ENCODE results near the gene ATP6AP1.

The ATP6AP1 gene

GRCh38 chrX:154466907-154467306 lies 38.4 kb downstream of the ATP6AP1 start:
- Histone ChIP-seq H3K4me3 (ENCODE audit: low read depth in 1 of 2, low read length in 1 of 2) (no peak overlapping the region), H3K4me1 (ENCODE audit: control insufficient read depth in 1 of 2, insufficient read depth in 1 of 2, low read depth in 1 of 2, low read length in 1 of 2) (no peaks in the 10 kb centered on the region), H3K9me3 (no peaks in the 10 kb centered on the region), H3K27me3 (no peaks in the 10 kb centered on the region), H3K36me3 (no peaks in the 10 kb centered on the region), H3K27ac (no peak overlapping the region)
- no peak for TF ChIP-seq CTCF (IDR thresholded peaks at IDR 0.05)

GRCh38 chrX:154467556-154467955 lies 39.1 kb downstream of the ATP6AP1 start:
- Histone ChIP-seq H3K4me3 (ENCODE audit: low read depth in 1 of 2, low read length in 1 of 2) (no peak overlapping the region), H3K9me3 (no peaks in the 10 kb centered on the region), H3K4me1 (ENCODE audit: control insufficient read depth in 1 of 2, insufficient read depth in 1 of 2, low read depth in 1 of 2, low read length in 1 of 2) (no peaks in the 10 kb centered on the region), H3K36me3 (no peaks in the 10 kb centered on the region), H3K27me3 (no peaks in the 10 kb centered on the region), H3K27ac (no peak overlapping the region)
- no peak for TF ChIP-seq CTCF (IDR thresholded peaks at IDR 0.05)

GRCh38 chrX:154468217-154468616 lies 39.7 kb downstream of the ATP6AP1 start:
- no peaks in the 10 kb centered on the region for H3K36me3 ChIP-seq

GRCh38 chrX:154469114-154469513 lies 40.6 kb downstream of the ATP6AP1 start:
- TF ChIP-seq CTCF (IDR thresholded peaks at IDR 0.05) = no peak
- Histone ChIP-seq H3K9me3 (no peaks in the 10 kb centered on the region), H3K27me3 (no peaks in the 10 kb centered on the region), H3K36me3 (no peaks in the 10 kb centered on the region), H3K4me1 (ENCODE audit: control insufficient read depth in 1 of 2, insufficient read depth in 1 of 2, low read depth in 1 of 2, low read length in 1 of 2) (no peaks in the 10 kb centered on the region), H3K27ac (no peak overlapping the region), H3K4me3 (ENCODE audit: low read depth in 1 of 2, low read length in 1 of 2) (no peak overlapping the region)

More at GRCh38 chrX:154468217-154468616, 39.7 kb downstream of the ATP6AP1 start:
- Histone ChIP-seq H3K27me3 (no peaks in the 10 kb centered on the region), H3K4me3 (ENCODE audit: low read depth in 1 of 2, low read length in 1 of 2) (no peak overlapping the region), H3K4me1 (ENCODE audit: control insufficient read depth in 1 of 2, insufficient read depth in 1 of 2, low read depth in 1 of 2, low read length in 1 of 2) (no peaks in the 10 kb centered on the region), H3K9me3 (no peaks in the 10 kb centered on the region), H3K27ac (no peak overlapping the region)
- TF ChIP-seq CTCF (IDR thresholded peaks at IDR 0.05) = no peak

- Histone ChIP-seq H3K36me3 (no peaks in the 10 kb centered on the region), H3K9me3 (no peaks in the 10 kb centered on the region), H3K4me3 (ENCODE audit: low read depth in 1 of 2, low read length in 1 of 2) (no peak overlapping the region), H3K4me1 (ENCODE audit: control insufficient read depth in 1 of 2, insufficient read depth in 1 of 2, low read depth in 1 of 2, low read length in 1 of 2) (no peaks in the 10 kb centered on the region), H3K27ac (no peak overlapping the region), H3K27me3 (no peaks in the 10 kb centered on the region)
- no peak for TF ChIP-seq CTCF (IDR thresholded peaks at IDR 0.05)
These were observed 41.4 kb downstream of the ATP6AP1 start for GRCh38 chrX:154469880-154470279.

GRCh38 chrX:154470434-154470833 lies 42.0 kb downstream of the ATP6AP1 start:
- H3K27ac ChIP-seq = no peak overlapping the region
- H3K27me3 ChIP-seq = no peaks in the 10 kb centered on the region
- no peaks in the 10 kb centered on the region for H3K4me1 ChIP-seq (ENCODE audit: control insufficient read depth in 1 of 2, insufficient read depth in 1 of 2, low read depth in 1 of 2, low read length in 1 of 2)
- no peak overlapping the region for H3K4me3 ChIP-seq (ENCODE audit: low read depth in 1 of 2, low read length in 1 of 2)
- no peak for TF ChIP-seq CTCF (IDR thresholded peaks at IDR 0.05)
- H3K9me3 ChIP-seq = no peaks in the 10 kb centered on the region
- no peaks in the 10 kb centered on the region for H3K36me3 ChIP-seq

Measured in neutrophil (primary cell).